GM19324 (cell line): ENCODE measurements around the gene CD58.

ENCODE experiments used
- ATAC-seq: cut with Tn5 transposase; IDR thresholded peaks from one replicate; pipeline ENCODE4 v1.9.1; 2021; ENCODE audit warnings: mild to moderate bottlenecking, moderate library complexity; ENCODE audit not compliant: unreplicated experiment, low FRiP score

The CD58 gene

GRCh38 chr1:116497656-116498055 lies 73.2 kb downstream of the CD58 start:
- no peak for ATAC-seq

GRCh38 chr1:116496898-116497297 lies 73.9 kb downstream of the CD58 start:
- ATAC-seq = no peak

- ATAC-seq = no peak
Observed at GRCh38 chr1:116496380-116496779, 74.4 kb downstream of the CD58 start.

- no peak for ATAC-seq
Observed at GRCh38 chr1:116495535-116495934, 75.3 kb downstream of the CD58 start.

- no peak for ATAC-seq
Observed at GRCh38 chr1:116494745-116495144, 76.1 kb downstream of the CD58 start.

GRCh38 chr1:116494353-116494692 lies 76.5 kb downstream of the CD58 start:
- ATAC-seq = no peak

GRCh38 chr1:116493484-116494352 lies 77.1 kb downstream of the CD58 start:
- no peak for ATAC-seq

GRCh38 chr1:116493036-116493435 lies 77.8 kb downstream of the CD58 start:
- no peak for ATAC-seq

- no peak for ATAC-seq
Observed at GRCh38 chr1:116492358-116492811, 78.4 kb downstream of the CD58 start.

- no peak for ATAC-seq
Observed at GRCh38 chr1:116491700-116492357, 79.0 kb downstream of the CD58 start.

GRCh38 chr1:116490588-116490987 lies 80.2 kb downstream of the CD58 start:
- ATAC-seq = no peak

- no peak for ATAC-seq
Observed at GRCh38 chr1:116489231-116489697, 81.6 kb downstream of the CD58 start.

GRCh38 chr1:116488071-116488470 lies 82.8 kb downstream of the CD58 start:
- no peak for ATAC-seq

GRCh38 chr1:116487583-116487982 lies 83.2 kb downstream of the CD58 start:
- ATAC-seq = no peak

- no peak for ATAC-seq
Observed at GRCh38 chr1:116487031-116487430, 83.8 kb downstream of the CD58 start.

- no peak for ATAC-seq
Observed at GRCh38 chr1:116486424-116486823, 84.4 kb downstream of the CD58 start.

- no peak for ATAC-seq
Observed at GRCh38 chr1:116485976-116486375, 84.8 kb downstream of the CD58 start.

GRCh38 chr1:116485071-116485735 lies 85.6 kb downstream of the CD58 start:
- no peak for ATAC-seq

- no peak for ATAC-seq
Observed at GRCh38 chr1:116483481-116484309, 87.1 kb downstream of the CD58 start.

- ATAC-seq = no peak
Observed at GRCh38 chr1:116482490-116482889, 88.3 kb downstream of the CD58 start.
